K562 (cell line): Measurements from ENCODE around the gene OVCA2. TPM values are rescaled to one million over a fixed set of nuclear protein-coding genes. Genes with fewer than 3 reads are reported as not detected.

Source experiments
- ATAC-seq: fragments of 200-7000 bp; cut with Tn5 transposase; 3 replicates; pipeline ENCODE4 v1.9.1; 2020; ENCODE audit warnings: moderate library complexity
- BruUV-seq: library from RNA; stranded (reverse); fragments of 400-500 nt; replicated peaks from 2 replicates; lab custom pipeline; 2021; lab: Mats Ljungman, UMichigan
- CTCF ChIA-PET: fragments of 300-600 bp; formaldehyde crosslinking; extraction: SDS; loops from one replicate; lab custom pipeline; 2021; ENCODE audit warnings: low intra/inter-chr PET ratio; lab: Yijun Ruan, JAX
- POLR2A ChIA-PET: fragments of 300-600, 350-650 bp; sonication (Branson Sonifier 250); formaldehyde crosslinking; extraction: SDS; loops from one replicate; lab custom pipeline; 2021; ENCODE audit warnings: antibody characterized with exemption, inconsistent platforms; lab: Yijun Ruan, JAX
- DNase-seq, 4 experiments: peaks; one replicate each; pipeline versions ENCODE4 v3.0.0 to v3.0.0-alpha.2; 2011 to 2018; ENCODE audit warnings: low spot score in 3 of 4, mixed read lengths in 3 of 4; ENCODE audit errors: extremely low read depth in 1 of 4
- FAIRE-seq: peaks from 2 replicates; lab custom pipeline; 2011; peaks lifted over from hg19 to GRCh38; lab: Jason Lieb, UNC
- H2AFZ ChIP-seq: 2 replicates; pipeline ENCODE4 v1.6.0; 2011; ENCODE audit warnings: low read depth, low read length, control low read depth, inconsistent platforms
- H3K27ac ChIP-seq: fragments of 200-600 bp; 3 replicates; pipeline ENCODE4 v1.8.0; 2011; ENCODE audit warnings: low read depth, mild to moderate bottlenecking, control low read depth, inconsistent platforms, low read length, moderate library complexity, mixed read lengths; ENCODE audit errors: extremely low read depth
- H3K27me3 ChIP-seq, 2 experiments: fragments of 300-600 bp in 1 of 2; 2 replicates in 1 of 2; 3 replicates in 1 of 2; pipeline versions ENCODE4 v1.6.0 to v1.8.0; 2011; ENCODE audit warnings: inconsistent platforms in 2 of 2, low read length in 2 of 2, mild to moderate bottlenecking in 1 of 2, mixed read lengths in 1 of 2, moderate library complexity in 1 of 2; ENCODE audit not compliant: control insufficient read depth in 2 of 2, insufficient read depth in 2 of 2
- H3K36me3 ChIP-seq: fragments of 300-600 bp; 3 replicates; pipeline ENCODE4 v1.8.0; 2011; ENCODE audit warnings: mild to moderate bottlenecking, low read length, inconsistent platforms; ENCODE audit not compliant: control insufficient read depth, insufficient read depth
- H3K4me1 ChIP-seq, 2 experiments: fragments of 200-600 bp in 1 of 2; replicated peaks in 1 of 2; 2 replicates in 1 of 2; 3 replicates in 1 of 2; pipeline versions ENCODE4 v1.5.1 to v1.8.0; 2011; ENCODE audit warnings: inconsistent platforms in 2 of 2, low read length in 2 of 2, mild to moderate bottlenecking in 1 of 2, mixed read lengths in 1 of 2, moderate library complexity in 1 of 2; ENCODE audit not compliant: control insufficient read depth in 2 of 2, insufficient read depth in 2 of 2
- H3K4me2 ChIP-seq: 2 replicates; pipeline ENCODE4 v1.6.1; 2011; ENCODE audit warnings: low read length, control low read depth, inconsistent platforms, mixed read lengths; ENCODE audit not compliant: insufficient read depth
- H3K4me3 ChIP-seq: fragments of 200-600 bp; sonication (generic), shearing (Covaris generic); 2 replicates; pipeline ENCODE4 v1.5.1; 2016; ENCODE audit warnings: control low read depth, inconsistent platforms
- H3K79me2 ChIP-seq: fragments of 200-600 bp; 3 replicates; pipeline ENCODE4 v1.8.0; 2011; ENCODE audit warnings: low read length, inconsistent platforms; ENCODE audit not compliant: control insufficient read depth, insufficient read depth
- H3K9ac ChIP-seq, 2 experiments: 2 replicates each; pipeline versions ENCODE4 v1.6.0 to v1.6.1; 2011; ENCODE audit warnings: low read depth in 2 of 2, low read length in 2 of 2, control low read depth in 1 of 2, inconsistent platforms in 1 of 2, mild to moderate bottlenecking in 1 of 2, mixed read lengths in 1 of 2; ENCODE audit not compliant: insufficient read depth in 1 of 2
- H3K9me1 ChIP-seq: one replicate; pipeline ENCODE4 v1.6.0; 2011; ENCODE audit warnings: inconsistent platforms, mild to moderate bottlenecking, low read length, moderate library complexity; ENCODE audit not compliant: control insufficient read depth, insufficient read depth
- H3K9me3 ChIP-seq: replicated peaks from 2 replicates; pipeline ENCODE4 v1.5.1; 2011; ENCODE audit warnings: low read depth, low read length, inconsistent platforms; ENCODE audit not compliant: control insufficient read depth, insufficient read depth
- H4K20me1 ChIP-seq: replicated peaks from 2 replicates; pipeline ENCODE4 v1.6.1; 2011; ENCODE audit warnings: low read length, inconsistent platforms, mixed read lengths; ENCODE audit not compliant: control insufficient read depth, insufficient read depth
- ATF4 ChIP-seq: fragments of 450-650 bp; formaldehyde crosslinking; IDR thresholded peaks from 2 replicates; pipeline ENCODE4 v1.4.0; 2022; ENCODE audit warnings: mild to moderate bottlenecking, moderate library complexity
- CCAR2 ChIP-seq: fragments of 200-400 bp; formaldehyde crosslinking; IDR thresholded peaks from 2 replicates; pipeline ENCODE4 v1.6.1; 2017; ENCODE audit warnings: mild to moderate bottlenecking, low read depth, low read length
- DPF2 ChIP-seq: fragments of 450-650 bp; IDR thresholded peaks from 2 replicates; pipeline ENCODE4 v1.6.1; 2016
- ESRRB ChIP-seq: fragments of 250-450 bp; sonication (Bioruptor Pico); IDR thresholded peaks from 2 replicates; pipeline ENCODE4 v1.5.0; 2020; ENCODE audit warnings: mild to moderate bottlenecking, moderate library complexity, borderline replicate concordance
- FOXK2 ChIP-seq, 2 experiments: fragments of 450-650 bp; IDR thresholded peaks in 1 of 2; conservative IDR thresholded peaks in 1 of 2; 2 replicates each; pipeline ENCODE4 v1.6.1; 2016; ENCODE audit warnings: low read depth in 2 of 2, mild to moderate bottlenecking in 1 of 2
- GATAD2B ChIP-seq: fragments of 450-650 bp; IDR thresholded peaks from 2 replicates; pipeline ENCODE4 v1.6.1; 2017; ENCODE audit warnings: mild to moderate bottlenecking, borderline replicate concordance
- HNRNPL ChIP-seq: fragments of 200-400 bp; formaldehyde crosslinking; IDR thresholded peaks from 2 replicates; pipeline ENCODE4 v1.6.1; 2017; ENCODE audit warnings: low read depth, mild to moderate bottlenecking, low read length
- IFI16 ChIP-seq: fragments of 250-450 bp; sonication (Bioruptor Pico); IDR thresholded peaks from 2 replicates; pipeline ENCODE4 v2.1.2; 2022; ENCODE audit warnings: mild to moderate bottlenecking, inconsistent platforms
- MITF ChIP-seq: IDR thresholded peaks from 2 replicates; pipeline ENCODE4 v1.6.1; 2014; ENCODE audit warnings: antibody characterized with exemption
- NFXL1 ChIP-seq: fragments of 450-650 bp; formaldehyde crosslinking; IDR thresholded peaks from 2 replicates; pipeline ENCODE4 v1.4.0; 2021; ENCODE audit warnings: mild to moderate bottlenecking
- NKRF ChIP-seq: fragments of 450-650 bp; IDR thresholded peaks from 2 replicates; pipeline ENCODE4 v1.6.1; 2016; ENCODE audit warnings: borderline replicate concordance
- RHOXF2B ChIP-seq: fragments of 250-450 bp; sonication (Bioruptor Pico); conservative IDR thresholded peaks from 2 replicates; pipeline ENCODE4 v1.5.1; 2021
- ZNF133 ChIP-seq: fragments of 250-450 bp; sonication (Bioruptor Pico); IDR thresholded peaks from 2 replicates; pipeline ENCODE4 v1.4.0; 2020; ENCODE audit warnings: mild to moderate bottlenecking
- ZNF134 ChIP-seq: fragments of 250-450 bp; sonication (Bioruptor Pico); conservative IDR thresholded peaks from 2 replicates; pipeline ENCODE4 v1.4.0; 2020
- ZNF232 ChIP-seq: sonication (generic); formaldehyde crosslinking; IDR thresholded peaks from 2 replicates; pipeline ENCODE4 v1.8.0; 2022; ENCODE audit warnings: mild to moderate bottlenecking, missing genetic modification reagents
- ZNF24 ChIP-seq: fragments of 450-650 bp; IDR thresholded peaks from 2 replicates; pipeline ENCODE4 v1.6.1; 2016
- WGBS: fragments of 100-300 bp; shearing (Covaris generic); methylation state at CpG from one replicate; pipeline ENCODE4 v1.1.6; 2016; ENCODE audit warnings: low coverage, mixed read lengths; ENCODE audit not compliant: insufficient coverage; ENCODE audit errors: missing lambda C conversion rate; 5-methylcytosine and 5-hydroxymethylcytosine counted together
- in situ Hi-C: fragments of 300-500 bp; cut with MboI; formaldehyde crosslinking; loops from 4 replicates; pipeline ENCODE4 v1.15.0; 2018; ENCODE audit warnings: inconsistent platforms, mixed read lengths
- intact Hi-C: fragments of 100-400 bp; cut with micrococcal nuclease; formaldehyde crosslinking; loops from 2 replicates; pipeline ENCODE4 v1.14.2; 2022
- polyA plus RNA-seq, 8 experiments: library from polyadenylated mRNA; depleted of rRNA in 4 of 8; stranded (reverse) in 5 of 8; unstranded in 3 of 8; fragments of >200 nt; fragmentation: Nextera tagmentation in 2 of 8; fragmentation: Illumina TruSeq in 1 of 8; extraction: Ambion mirVana in 2 of 8; extraction: Trizol in 1 of 8; gene quantifications; 2 replicates each; pipeline versions ENCODE4 v1.2.1 to v1.2.3, GENCODE V29; 2011 to 2014; ENCODE audit warnings: inconsistent platforms in 1 of 8, missing spikeins in 1 of 8
- total RNA-seq, 7 experiments: library from RNA; depleted of rRNA in 6 of 7; stranded (reverse); fragments of >200 nt in 6 of 7; fragmentation: Illumina TruSeq in 2 of 7; extraction: Trizol in 2 of 7; gene quantifications; 2 replicates each; pipeline versions ENCODE4 v1.2.1 to v1.2.3, GENCODE V29; 2011 to 2021; ENCODE audit warnings: low replicate concordance in 1 of 7

OVCA2 gene
- total and polyA plus RNA-seq, 9 of the 15 experiments (the other 6 are each of a cell fraction or from before 2014, with no cell fraction given), result 3.0 to 23.7 (median 14.1) TPM

GRCh38 chr17:2068031-2068518, 26.3 kb downstream of the OVCA2 start:
- Histone ChIP-seq H3K9ac (no peak overlapping the region), H3K4me2 (no peak overlapping the region), H4K20me1 (no peaks in the 10 kb centered on the region), H3K36me3 (peaks cover 21% of the 10 kb centered on the region; the same call in 2 of the 3 replicates), H3K27ac (no peak overlapping the region), H3K9me3 (no peaks in the 10 kb centered on the region), H3K9me1 (no peaks in the 10 kb centered on the region), H3K79me2 (no peaks in the 10 kb centered on the region), H3K4me1 (peaks cover 0 to 6% of the 10 kb centered on the region in 2 experiments; a peak in 1 of 5 replicates), H3K27me3 (no peaks in the 10 kb centered on the region), H3K4me3 (no peak overlapping the region), H2AFZ (no peak overlapping the region)
- TF ChIP-seq NKRF (no peak), DPF2 (no peak), ESRRB (CRISPR knock-in tag) (no peak), FOXK2 (conservative IDR thresholded peaks at IDR 0.05 in 1 of 2, IDR thresholded peaks at IDR 0.05 in 1 of 2; ENCODE audit: low read depth in 2 of 2) (no peak), CCAR2 (no peak), ATF4 (CRISPR knock-in tag) (no peak), GATAD2B (no peak), MITF (no peak), NFXL1 (no peak), ZNF232 (CRISPR knock-in tag) (no peak), ZNF24 (no peak), IFI16 (CRISPR knock-in tag) (no peak), ZNF133 (CRISPR knock-in tag) (no peak), HNRNPL (no peak), RHOXF2B (CRISPR knock-in tag) (no peak), ZNF134 (CRISPR knock-in tag) (no peak)
- BruUV-seq, result no TSS peak
- CTCF ChIA-PET, result no interaction called here
- 82% methylated on average over 5 of the region's 6 CpGs for WGBS
- DNase-seq (no peak), FAIRE-seq (no peak), ATAC-seq (no peak)
- POLR2A ChIA-PET, result interaction anchor here (1.1 kb wide), 1 partner anchor 9 kb away, joined by 4 read pairs; no protein-coding TSS in a partner anchor
- intact Hi-C loops, result no loop called here
- in situ Hi-C loops, result loop anchor here (10.0 kb wide), 1 partner anchor 177 kb away; no protein-coding TSS in a partner anchor
